ENCODE data around the gene CDC42EP5.
"Not testable (repeated sequence)": the region's sequence is repeated elsewhere in the genome, so short reads cannot be mapped to it uniquely, and the experiment has no call there.

Gene CDC42EP5, protein sequence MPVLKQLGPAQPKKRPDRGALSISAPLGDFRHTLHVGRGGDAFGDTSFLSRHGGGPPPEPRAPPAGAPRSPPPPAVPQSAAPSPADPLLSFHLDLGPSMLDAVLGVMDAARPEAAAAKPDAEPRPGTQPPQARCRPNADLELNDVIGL

GRCh38 chr19:54473071-54473891 is at the start of gene CDC42EP5:
TSS of gene CDC42EP5 (minus strand) at chr19:54473296. CDS start at chr19:54465547, 7,749 bp downstream.
- H3K4me3 ChIP-seq (ENCODE audit: low read depth, low read length): peak within 1 kb of the TSS; percentile 47
- TF ChIP-seq, protein P1, sequence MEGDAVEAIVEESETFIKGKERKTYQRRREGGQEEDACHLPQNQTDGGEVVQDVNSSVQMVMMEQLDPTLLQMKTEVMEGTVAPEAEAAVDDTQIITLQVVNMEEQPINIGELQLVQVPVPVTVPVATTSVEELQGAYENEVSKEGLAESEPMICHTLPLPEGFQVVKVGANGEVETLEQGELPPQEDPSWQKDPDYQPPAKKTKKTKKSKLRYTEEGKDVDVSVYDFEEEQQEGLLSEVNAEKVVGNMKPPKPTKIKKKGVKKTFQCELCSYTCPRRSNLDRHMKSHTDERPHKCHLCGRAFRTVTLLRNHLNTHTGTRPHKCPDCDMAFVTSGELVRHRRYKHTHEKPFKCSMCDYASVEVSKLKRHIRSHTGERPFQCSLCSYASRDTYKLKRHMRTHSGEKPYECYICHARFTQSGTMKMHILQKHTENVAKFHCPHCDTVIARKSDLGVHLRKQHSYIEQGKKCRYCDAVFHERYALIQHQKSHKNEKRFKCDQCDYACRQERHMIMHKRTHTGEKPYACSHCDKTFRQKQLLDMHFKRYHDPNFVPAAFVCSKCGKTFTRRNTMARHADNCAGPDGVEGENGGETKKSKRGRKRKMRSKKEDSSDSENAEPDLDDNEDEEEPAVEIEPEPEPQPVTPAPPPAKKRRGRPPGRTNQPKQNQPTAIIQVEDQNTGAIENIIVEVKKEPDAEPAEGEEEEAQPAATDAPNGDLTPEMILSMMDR (IDR thresholded peaks at IDR 0.05; ENCODE audit: low read depth, low read length, missing control alignments): no peak
- in situ Hi-C loops (cut with HindIII; ENCODE audit: low sequenced_read_pairs): loop anchor here (25.0 kb wide), 1 partner anchor 1139 kb away; the partner anchor contains the start of genes ZNF524, ZNF784 and ZNF865
- DNase-seq (ENCODE audit: low read depth): no peak

- in situ Hi-C loops (cut with HindIII; ENCODE audit: low sequenced_read_pairs): no loop called here
- DNase-seq (ENCODE audit: low read depth): no peak
- TF ChIP-seq, protein P1 (IDR thresholded peaks at IDR 0.05; ENCODE audit: low read depth, low read length, missing control alignments): no peak
- H3K4me3 ChIP-seq (ENCODE audit: low read depth, low read length): no peak overlapping the region
Observed at GRCh38 chr19:54521860-54522513, 48.9 kb upstream of the CDC42EP5 start.

- DNase-seq (ENCODE audit: low read depth): no peak
- in situ Hi-C loops (cut with HindIII; ENCODE audit: low sequenced_read_pairs): no loop called here
- TF ChIP-seq, protein P1 (IDR thresholded peaks at IDR 0.05; ENCODE audit: low read depth, low read length, missing control alignments): no peak
- no peak overlapping the region for H3K4me3 ChIP-seq (ENCODE audit: low read depth, low read length)
Observed at GRCh38 chr19:54521022-54521859, 48.1 kb upstream of the CDC42EP5 start.

- in situ Hi-C loops (cut with HindIII; ENCODE audit: low sequenced_read_pairs): no loop called here
- no peak for DNase-seq (ENCODE audit: low read depth)
- TF ChIP-seq, protein P1 (IDR thresholded peaks at IDR 0.05; ENCODE audit: low read depth, low read length, missing control alignments): no peak
- H3K4me3 ChIP-seq (ENCODE audit: low read depth, low read length): no peak overlapping the region
Observed at GRCh38 chr19:54518844-54519243, 45.7 kb upstream of the CDC42EP5 start.

DNA sequence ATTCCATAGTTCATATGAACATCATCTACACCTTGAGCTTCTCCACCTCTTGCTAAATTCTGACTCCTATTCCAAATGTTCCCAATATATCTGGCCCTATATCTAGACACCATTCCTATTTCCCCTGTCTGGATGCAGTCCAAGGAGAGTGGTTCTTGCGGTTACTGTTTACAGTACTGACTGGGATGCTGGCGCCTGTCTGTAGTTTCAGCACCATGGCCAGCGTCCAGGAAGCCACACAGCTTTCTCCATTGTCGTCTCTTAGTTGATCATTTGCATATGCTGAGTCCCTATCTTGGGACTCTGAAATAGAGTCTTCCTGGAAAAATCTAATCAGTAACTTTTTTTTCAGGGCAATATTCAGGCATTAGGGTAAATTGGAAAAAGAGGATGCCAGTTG is 44.4 kb upstream of the CDC42EP5 start:
- in situ Hi-C loops (cut with HindIII; ENCODE audit: low sequenced_read_pairs): no loop called here
- TF ChIP-seq, protein P1 (IDR thresholded peaks at IDR 0.05; ENCODE audit: low read depth, low read length, missing control alignments): no peak
- no peak overlapping the region for H3K4me3 ChIP-seq (ENCODE audit: low read depth, low read length)
- DNase-seq (ENCODE audit: low read depth): peak; percentile 9

DNA sequence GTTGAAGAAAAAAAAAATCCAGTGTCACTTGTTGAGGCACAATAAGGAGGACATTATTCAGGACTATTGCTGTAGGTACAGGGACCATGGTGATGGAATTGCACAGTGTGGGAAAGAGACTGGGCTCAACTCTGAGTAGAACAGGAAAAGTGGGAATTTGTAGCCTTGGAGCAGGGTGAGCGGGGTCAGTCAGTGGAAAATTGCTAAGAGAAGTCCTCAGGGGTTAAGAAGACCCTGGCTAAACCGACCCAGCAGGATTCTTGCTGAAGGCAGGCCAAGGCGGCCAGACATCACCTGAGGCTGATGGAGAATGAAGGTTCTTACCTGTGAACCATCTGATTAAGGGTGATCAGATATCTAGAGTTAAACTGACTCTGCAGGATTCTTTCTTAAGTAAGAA is 42.1 kb upstream of the CDC42EP5 start:
- TF ChIP-seq, protein P1 (IDR thresholded peaks at IDR 0.05; ENCODE audit: low read depth, low read length, missing control alignments): no peak
- H3K4me3 ChIP-seq (ENCODE audit: low read depth, low read length): no peak overlapping the region
- DNase-seq (ENCODE audit: low read depth): no peak
- in situ Hi-C loops (cut with HindIII; ENCODE audit: low sequenced_read_pairs): no loop called here

- H3K4me3 ChIP-seq (ENCODE audit: low read depth, low read length); in situ Hi-C loops (cut with HindIII; ENCODE audit: low sequenced_read_pairs); DNase-seq (ENCODE audit: low read depth): not testable (repeated sequence)
Observed at GRCh38 chr19:54509200-54509940, 36.3 kb upstream of the CDC42EP5 start.

GRCh38 chr19:54508487-54508886 is 35.4 kb upstream of the CDC42EP5 start:
- in situ Hi-C loops (cut with HindIII; ENCODE audit: low sequenced_read_pairs); H3K4me3 ChIP-seq (ENCODE audit: low read depth, low read length); DNase-seq (ENCODE audit: low read depth): not testable (repeated sequence)

All from astrocyte of the cerebellum (primary cell).